Stimulated activated naive CD4-positive, alpha-beta T cell (primary cell): ENCODE data around the gene IL1RAPL1.

Source experiments
- DNase-seq, 6 experiments: peaks; one replicate each; lab custom pipeline; 2025; lab: John Stamatoyannopoulos, UW

IL1RAPL1 gene

DNA sequence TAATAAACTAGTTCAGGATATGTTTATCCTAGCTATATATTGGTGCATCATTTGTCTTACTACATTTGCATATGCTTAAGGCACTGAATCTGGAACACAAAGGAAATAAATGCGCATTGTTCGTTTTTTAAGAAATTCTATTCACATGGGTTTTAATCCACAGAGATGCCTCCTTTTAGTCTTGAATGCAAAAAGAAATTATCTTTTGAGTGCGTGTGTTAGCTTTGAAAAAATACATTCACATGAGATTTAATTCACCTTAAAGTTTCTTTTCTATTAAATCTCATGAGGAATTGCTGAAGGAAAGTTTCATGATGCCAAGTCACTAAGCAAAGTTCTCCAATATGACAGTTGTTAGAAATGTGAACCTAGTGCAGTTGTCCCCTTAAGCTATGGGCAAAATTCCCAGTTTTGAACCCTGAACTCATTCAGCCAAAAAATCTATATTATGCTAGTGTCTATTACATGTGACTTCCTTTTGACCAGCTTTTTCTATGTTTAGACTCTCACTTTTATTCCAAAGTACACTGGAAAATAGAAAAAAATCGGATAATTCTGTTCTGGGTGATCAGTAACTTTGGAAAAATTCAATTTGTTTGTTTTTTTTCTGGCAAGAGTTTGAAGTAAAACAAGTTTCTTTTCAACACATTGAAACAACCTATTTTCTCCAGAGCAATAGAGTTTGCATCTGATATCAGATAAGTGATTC lies 1201.9 kb downstream of the IL1RAPL1 start:
- DNase-seq: no peak

DNA sequence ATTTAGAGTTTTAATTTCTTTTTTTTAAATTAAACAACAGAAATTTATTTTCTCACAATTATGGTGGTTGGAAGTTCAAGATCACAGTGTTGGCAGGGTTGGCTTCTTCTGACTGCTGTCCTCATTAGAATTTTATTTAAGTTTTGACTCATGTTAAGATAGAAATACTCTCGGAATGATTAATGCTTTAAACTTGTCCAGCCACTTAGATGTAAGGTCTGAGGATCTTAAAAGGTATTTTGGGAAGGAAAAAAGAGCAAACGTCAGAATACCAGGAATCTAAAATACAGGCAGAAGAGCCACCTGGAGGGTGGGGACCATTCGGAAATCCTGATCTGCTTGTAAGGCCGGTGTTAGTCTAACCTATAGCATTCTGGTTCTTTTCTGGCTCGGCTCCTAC lies 1205.1 kb downstream of the IL1RAPL1 start:
- DNase-seq: no peak

DNA sequence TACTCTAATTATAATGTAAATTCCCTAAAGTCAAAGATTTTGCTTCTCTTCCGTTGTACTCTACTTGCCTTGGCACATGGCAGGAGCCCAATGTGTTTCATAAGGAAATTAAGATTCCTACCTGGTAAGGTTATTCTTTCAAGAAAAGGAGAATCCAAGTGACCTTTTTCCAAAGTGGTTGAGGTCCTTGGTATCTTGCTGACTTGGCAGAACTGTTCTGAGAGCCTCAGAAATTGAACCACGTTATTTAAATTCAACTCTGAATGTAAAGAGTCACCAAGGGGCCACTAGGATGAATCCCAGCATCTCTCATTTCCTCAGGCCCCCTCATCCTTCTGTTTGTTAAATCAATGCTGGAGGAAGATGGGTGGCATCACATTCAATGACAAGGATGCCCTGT lies 1209.9 kb downstream of the IL1RAPL1 start:
- DNase-seq: no peak

DNA sequence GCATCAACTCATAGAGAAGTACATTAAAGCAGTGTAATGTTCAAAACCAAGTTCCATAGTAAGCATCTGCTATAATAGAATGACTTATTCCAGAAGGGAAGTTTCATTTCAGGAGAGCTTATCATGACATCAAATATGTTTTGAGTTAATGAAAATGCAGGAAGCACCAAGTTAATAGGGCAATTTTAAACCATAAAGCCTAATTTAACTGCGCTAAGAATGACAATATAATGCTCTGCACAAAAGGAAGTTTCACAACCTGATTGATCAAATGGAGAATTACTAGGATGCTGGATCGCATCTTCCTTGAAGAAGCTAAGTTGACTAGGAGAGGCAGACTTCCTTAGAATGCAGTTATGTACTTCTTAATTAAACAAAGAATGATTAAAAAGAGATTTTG lies 1211.2 kb downstream of the IL1RAPL1 start:
- DNase-seq: no peak

DNA sequence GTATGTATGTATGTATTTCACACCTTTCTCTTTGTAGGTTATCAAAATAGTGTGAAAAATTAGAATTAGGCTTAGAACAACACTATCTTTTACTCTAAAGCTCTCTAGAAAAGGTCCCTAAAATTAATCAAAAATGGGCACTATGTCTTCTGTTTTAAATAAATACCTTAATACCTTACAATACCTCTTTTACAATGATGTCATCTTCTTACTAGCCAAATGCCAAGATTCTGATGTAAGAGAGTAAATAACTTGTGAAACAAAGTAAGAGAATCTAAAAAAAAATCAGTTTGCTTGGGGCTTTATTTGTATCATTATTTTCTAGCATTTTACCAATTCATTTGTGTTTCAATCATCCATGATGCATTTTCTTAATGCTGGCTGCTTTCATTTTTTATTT lies 1225.9 kb downstream of the IL1RAPL1 start:
- DNase-seq: no peak

DNA sequence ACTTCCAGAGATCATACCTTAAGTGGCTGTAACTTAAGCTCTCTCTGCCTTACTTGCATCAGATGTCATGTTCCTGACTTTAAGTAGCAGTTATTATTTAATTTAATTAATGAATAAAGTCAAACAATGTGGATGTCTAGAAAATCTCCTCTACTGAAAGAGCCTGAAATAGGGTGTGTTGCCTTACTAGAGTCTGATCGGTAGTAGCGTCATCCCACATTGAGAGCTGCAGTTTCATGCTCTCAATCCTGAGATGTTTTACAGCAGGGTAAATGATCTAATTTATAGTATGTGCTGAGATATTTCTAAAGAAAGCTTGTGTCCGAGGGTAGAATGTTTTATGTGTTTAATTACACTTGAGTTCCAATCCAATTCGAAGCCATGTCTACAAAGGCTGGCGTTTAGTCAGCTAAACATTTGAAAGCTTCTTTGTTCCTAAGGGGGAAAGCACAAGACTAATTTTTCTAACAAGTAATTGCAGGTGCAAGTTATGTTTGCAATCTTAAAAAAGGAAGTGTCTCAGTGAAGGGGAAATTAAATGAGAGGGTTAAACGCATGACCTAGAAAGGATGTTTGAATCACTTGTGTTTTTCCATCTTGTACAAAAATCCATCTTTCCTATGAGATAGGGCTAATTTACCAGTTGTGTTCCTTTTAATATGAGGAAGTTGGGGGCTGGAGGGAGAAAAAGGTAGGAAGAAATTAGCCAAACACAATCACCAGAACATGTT lies 1237.1 kb downstream of the IL1RAPL1 start:
- DNase-seq: no peak

DNA sequence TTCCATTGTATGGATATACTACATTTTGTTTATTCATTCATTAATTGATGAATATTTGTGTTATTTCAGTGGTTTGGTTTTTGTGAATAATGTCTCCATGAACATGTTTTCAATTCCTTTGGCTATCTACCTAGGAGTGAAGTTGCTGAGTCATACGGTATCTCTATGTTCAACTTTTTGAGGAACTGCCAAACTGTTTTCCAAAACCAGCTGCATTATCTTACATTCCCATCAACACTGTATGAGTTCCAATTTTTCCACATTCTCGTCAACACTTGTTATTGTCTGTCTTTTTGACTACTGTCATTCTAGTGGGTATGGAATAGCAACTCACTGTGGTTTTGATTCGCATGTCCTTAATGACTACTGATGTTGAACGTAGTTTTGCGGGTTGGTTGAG lies 1239.5 kb downstream of the IL1RAPL1 start:
- no peak for DNase-seq

DNA sequence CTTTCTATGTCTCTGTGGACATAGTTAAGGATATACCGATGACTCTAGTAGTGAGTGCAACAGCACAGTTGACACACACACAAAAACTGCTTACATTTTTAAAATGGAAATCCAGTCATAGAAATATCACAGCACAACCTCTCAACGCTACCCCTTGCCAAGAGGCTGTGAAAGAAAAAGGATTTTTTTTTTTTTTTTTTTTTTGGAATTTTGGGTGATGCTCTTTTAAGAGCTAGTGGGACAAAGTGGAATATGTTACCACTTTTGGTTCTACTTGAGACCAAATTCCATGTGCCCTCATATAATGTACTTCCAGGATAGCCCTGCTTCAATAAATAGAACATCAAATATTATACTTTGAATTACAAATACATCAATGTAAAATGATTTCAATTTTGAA lies 1247.1 kb downstream of the IL1RAPL1 start:
- no peak for DNase-seq

DNA sequence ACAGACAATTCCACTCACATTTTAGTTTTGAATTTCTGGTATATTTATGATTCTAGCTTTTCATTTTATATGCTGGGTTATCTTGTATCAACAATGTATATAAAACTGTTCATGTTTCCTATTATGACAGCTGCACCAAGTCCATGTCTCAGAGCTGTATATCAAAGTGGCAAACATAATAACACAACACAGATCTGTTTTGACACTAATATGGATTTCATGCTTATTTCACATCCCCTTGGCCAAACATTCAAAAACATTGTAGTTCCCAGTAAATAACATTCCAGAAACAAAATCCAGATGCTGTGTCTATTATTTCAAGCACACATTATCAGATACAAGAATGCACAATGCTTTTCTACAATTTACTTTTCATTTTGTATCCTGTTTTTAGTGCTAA lies 1247.5 kb downstream of the IL1RAPL1 start:
- no peak for DNase-seq

DNA sequence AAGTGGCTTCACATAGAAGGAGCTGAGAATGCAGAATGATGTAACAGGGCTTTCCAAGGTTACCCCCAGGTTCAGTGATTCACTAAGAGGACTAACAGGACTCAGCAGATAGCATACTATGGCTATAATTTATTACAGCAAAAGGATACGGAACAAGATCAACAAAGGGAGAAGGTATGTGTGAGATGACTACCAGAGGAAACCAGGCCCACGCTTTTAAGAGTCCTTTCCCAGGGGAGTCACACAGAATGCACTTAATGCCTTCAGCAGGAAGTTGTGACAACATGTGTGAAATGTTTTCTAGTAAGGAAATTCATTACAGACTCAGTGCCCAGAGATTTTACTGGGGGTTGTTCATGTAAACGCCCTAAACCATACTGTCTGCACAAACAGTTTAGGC lies 1254.5 kb downstream of the IL1RAPL1 start:
- no peak for DNase-seq

DNA sequence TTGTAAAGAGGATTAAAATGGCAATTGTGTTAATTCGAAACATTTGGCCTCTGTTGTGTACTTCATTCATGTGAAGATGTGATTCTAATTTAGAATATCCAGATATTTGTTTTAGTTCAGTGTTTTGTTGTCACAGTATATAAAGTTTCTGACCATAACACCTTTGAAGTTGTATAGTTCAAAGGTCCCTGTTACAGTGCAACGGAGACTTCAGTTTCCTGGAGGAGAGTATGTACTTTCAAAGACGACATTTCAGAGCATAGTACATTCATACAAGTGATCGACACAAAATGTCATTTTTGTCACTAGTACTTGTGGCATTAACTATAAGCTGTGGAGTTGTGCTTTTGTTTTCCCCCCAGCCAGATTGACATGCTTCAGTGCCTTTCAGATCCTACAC lies 1255.3 kb downstream of the IL1RAPL1 start:
- no peak for DNase-seq

DNA sequence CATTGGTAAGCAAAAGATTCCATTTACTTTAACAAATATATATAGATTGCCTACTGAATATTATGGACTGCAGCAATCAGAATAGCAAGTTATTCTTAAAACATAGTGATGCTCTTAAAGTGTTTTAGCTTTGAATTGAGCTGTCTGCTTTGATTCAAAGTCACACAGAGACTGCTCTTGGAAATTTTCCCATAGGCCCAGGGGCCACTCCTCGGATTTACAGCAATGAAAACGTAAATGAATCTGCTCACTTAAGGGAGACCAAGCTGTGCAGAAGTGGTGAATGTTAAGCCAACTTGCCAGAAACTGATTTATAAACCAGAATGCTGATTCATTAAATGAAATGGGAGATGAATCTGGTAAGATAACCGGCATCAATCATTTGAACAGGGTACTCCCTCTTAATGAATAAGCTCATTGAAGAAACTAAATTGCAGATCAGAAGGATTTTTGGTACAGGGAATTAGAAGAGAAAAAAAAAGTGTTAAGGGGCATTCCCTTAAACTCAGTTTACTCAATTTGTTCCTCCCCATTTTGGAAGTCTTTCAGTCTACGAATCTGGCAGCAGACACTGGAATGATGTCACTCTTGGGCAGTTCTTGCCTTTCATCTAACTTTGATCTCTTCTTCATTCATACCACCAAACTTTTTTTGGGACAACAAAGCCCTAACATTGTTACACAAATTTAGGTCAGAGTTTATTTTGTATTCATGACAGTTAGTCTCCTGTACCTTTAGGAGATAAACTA lies 1264.8 kb downstream of the IL1RAPL1 start:
- no peak for DNase-seq

DNA sequence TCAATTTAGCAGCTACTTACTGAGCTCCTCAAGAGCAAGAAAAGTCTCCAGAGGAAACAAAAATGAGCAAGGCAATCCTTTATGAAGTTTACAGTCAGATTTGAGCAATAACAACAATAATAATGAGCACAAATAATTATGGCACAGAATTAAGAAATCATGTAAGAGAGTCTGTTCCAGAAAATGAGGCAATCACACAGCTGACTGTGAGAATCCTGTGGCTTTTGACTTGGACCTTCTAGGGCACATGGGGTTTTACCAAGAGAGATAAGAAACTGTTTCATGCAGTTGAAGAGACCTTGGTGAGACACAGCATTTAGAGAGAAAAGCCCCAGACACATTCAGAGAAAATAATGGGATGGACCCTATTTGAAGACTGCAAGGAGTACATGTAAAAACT lies 1265.5 kb downstream of the IL1RAPL1 start:
- DNase-seq: no peak

DNA sequence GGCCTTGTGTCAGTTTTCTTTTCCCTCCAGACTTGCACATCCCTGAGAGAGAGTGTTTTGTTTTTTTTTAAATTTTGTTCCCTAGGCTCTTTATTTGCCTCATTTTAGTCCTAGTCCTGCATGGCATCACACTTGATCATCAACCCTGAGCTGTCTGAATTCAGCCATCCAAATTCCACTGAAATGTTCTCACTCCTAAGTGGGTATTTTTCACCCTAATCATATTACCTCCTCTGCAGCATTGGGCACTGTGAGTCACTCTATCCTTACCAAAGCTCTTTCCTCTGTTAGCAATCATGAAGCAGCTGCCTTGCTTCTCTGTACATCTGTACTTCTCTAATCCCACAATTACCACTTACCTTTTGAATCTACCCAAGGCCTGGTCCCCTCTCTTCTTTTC lies 1271.5 kb downstream of the IL1RAPL1 start:
- no peak for DNase-seq

DNA sequence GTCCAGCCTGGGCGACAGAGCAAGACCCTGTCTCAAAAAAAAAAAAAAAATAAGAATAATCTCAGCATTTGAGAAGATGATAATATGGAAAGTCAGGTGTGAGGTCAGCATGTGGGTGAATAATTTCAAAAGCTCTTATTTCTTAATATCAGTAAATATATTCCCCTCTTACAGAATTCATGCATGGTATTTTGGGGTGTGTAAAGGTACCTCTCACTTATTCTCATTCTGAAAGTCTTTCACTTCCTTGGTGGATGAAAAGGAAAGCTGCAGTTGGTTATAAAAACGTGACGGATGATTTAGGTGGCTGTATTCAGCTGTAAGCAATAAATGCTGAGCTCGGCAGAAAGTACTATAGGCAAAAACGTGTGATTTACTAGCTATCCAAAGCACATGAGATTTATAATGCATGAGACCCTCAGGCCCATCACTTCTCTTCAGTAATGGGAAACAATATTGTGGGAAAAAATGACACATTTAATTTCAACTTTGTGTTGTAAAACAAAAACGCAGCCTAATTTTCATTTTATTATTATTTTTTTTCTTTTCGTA lies 1275.0 kb downstream of the IL1RAPL1 start:
- DNase-seq: no peak

DNA sequence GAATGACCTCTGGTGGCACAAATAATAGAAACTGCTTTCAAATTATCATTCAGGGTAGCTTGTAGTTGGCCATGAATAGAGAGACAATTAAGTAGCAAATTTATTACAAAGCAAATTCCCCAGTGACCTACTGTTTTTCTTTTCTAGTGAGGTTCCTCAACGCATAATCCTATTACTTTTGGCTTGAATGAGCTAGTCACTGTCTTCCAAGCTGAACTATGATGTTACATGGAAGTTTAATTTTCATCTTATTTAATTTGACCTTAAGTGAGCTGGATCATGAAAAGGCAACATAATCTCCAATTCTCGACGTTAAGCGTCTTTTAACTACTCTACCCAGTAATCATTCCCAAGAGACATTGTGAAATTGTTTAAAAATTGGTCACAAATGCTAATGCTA lies 1280.7 kb downstream of the IL1RAPL1 start:
- DNase-seq: no peak

DNA sequence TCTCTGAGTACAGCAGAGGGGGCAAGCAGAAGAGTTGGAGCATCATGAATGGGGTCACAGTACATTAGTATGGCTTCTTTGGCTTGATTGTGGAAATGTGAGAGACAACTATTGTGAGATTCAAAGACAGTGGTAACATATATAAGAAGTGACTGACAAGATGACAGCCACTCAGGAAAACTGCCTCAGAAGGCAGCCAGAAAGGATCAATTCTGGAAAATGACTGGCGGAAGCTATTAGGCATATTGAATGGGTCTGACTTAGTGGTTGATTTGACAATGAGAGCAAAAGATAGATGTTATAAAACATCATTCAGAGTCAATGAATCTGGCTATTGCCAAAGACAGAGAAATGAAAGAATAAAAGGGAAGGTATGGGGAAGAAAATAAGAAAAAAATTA lies 1282.6 kb downstream of the IL1RAPL1 start:
- DNase-seq: no peak

DNA sequence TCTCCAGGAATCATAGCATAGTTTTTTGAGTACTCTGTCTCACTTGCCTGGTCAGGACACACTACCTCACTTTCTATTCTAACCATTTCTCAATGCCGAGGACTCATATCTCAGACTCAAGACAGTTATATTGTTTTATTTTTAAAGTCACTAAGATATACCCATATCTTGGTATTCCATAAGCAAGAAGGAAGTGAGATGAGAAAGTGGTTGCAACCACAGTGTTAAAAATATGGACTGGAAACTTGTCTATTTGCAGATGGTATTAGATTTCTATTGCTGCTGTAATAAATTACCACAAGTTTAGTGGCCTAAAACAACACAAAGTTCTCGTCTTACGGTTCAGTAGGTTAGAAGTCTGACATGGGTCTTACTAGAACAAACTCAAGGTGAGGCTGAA lies 1283.4 kb downstream of the IL1RAPL1 start:
- DNase-seq: no peak

DNA sequence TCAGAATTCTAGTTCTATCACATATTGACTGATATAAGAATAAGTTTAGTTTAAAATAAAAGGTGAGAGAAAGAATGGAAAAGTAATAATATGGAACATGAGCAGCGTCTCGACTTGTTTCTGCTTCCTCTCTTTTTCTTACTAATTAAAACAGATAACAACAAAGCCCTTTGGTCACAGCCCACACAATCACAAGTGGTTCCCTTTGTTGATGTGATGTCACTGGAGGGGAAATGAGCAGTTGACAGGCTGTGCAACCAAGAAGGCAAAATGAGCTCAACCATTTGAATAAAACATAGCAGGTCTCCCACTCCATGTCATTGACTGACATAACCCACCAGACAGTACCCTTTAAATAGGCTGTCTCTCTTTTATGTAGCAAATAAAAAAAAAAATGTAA lies 1285.6 kb downstream of the IL1RAPL1 start:
- DNase-seq: no peak

DNA sequence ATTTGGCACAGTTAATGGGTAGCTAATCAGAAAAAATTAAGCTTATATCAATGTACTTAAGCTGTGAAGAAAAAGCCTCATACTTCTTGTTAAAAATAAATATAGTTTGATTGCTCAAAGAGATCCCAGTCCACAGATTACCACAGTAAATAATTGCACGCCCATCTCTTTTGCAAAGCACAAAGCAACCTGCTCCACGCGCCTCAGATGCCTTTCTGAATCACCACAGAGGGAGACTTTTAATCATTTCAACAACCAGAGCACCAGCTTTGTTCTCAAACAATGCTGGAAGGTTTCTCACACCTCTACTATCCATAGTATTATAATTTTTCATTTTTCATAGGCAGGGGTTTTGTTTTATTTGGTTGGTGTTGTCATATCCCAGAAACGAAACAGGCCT lies 1289.5 kb downstream of the IL1RAPL1 start:
- DNase-seq: no peak

DNA sequence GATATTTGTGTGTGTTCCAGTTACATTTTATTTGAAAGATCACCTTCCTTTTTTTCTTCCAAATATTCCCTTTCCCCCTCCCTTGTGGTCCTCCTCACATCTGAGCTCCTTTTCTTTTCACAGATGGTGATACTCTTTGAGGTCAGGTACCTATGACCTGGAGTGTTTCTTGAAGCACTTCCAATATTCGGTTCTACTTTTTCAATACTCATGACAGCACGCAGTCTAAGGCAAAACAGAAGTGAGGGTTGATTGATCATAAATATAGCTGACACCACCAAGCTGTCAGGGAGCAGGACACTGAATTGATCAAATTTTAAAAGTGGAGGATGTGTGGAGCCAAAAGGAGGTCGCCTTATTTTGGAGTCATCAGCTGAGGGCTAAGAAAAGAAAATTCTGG lies 1293.7 kb downstream of the IL1RAPL1 start:
- no peak for DNase-seq

DNA sequence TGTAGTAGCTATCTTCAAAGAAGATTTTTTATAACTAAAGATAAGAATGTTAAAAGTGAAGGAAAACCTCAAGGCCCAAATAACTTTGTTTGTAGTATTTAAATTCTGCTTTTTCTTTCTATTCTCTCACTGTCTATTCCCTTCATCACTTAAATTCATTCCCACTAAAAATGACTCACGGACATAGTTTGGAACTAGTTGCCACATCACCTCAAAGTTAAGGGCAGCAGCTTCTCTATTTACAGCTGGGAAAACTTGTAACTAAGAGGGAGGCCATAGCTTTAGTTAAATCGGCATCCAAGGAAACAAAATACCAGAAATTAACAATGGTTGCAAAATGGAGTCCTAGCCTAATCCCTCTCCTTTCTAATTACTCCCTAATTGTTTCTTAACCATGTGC lies 1302.8 kb downstream of the IL1RAPL1 start:
- DNase-seq: no peak

DNA sequence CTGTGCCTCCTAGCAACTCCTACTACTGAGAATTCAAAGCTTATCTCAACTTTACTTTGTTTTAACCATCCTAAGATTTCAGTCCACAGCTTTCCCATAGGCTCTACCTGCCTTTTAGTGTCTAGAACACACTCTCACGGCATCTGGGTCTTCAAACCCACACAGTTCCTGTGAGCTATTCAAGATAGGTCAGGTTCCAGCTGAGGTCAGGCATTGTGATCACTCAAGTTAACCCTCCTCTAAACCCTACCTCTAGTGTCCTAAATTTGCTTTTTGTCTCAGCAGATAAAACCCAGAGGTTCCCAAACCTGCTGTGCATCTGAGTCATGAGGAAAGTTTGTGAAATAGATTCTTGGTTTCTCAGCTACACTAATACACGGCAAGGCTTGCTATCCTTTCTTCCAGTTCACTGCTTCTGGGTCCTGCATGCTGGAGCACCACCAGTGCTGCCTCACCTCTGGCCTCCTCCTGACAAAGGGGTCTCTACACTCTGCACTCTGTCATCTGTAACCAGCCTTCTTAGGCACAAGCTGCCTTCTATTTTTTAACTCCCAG lies 1303.5 kb downstream of the IL1RAPL1 start:
- no peak for DNase-seq
